Cardiac muscle cell (in vitro differentiated cells and primary cell): ENCODE data around the gene HNRNPF. TPM values are rescaled to one million over a fixed set of nuclear protein-coding genes. Genes with fewer than 3 reads are reported as not detected.

Experiments
- DNase-seq, 2 donors: peaks; one replicate each; pipeline versions ENCODE4 v3.0.0 to v3.0.0-alpha.2; 2010 to 2017; ENCODE audit warnings: low read depth in 1 of 2, low spot score in 1 of 2
- H3K27ac ChIP-seq: fragments of 200-600 bp; sonication (generic); 2 replicates; pipeline ENCODE4 v1.5.1; 2016
- H3K27me3 ChIP-seq: fragments of 200-600 bp; sonication (generic); 2 replicates; pipeline ENCODE4 v1.6.0; 2016; ENCODE audit warnings: control low read depth
- H3K36me3 ChIP-seq: fragments of 200-600 bp; sonication (generic); 2 replicates; pipeline ENCODE4 v1.5.1; 2016; ENCODE audit warnings: control low read depth
- H3K4me1 ChIP-seq: fragments of 200-600 bp; sonication (generic); 2 replicates; pipeline ENCODE4 v1.8.1; 2017; ENCODE audit warnings: low read depth, mild to moderate bottlenecking, mixed run types
- H3K4me3 ChIP-seq: fragments of 200-600 bp; sonication (generic); 2 replicates; pipeline ENCODE4 v1.5.1; 2016; ENCODE audit warnings: mild to moderate bottlenecking
- H3K9me3 ChIP-seq: fragments of 200-600 bp; sonication (generic); 2 replicates; pipeline ENCODE4 v1.5.1; 2017; ENCODE audit warnings: low read depth, mild to moderate bottlenecking, control low read depth
- polyA plus RNA-seq: library from polyadenylated mRNA; unstranded; fragments of >200 nt; fragmentation: Nextera tagmentation; extraction: Ambion mirVana; gene quantifications from 2 replicates; pipeline ENCODE4 v1.2.1, GENCODE V29; 2016
- total RNA-seq: library from RNA; depleted of rRNA; stranded (reverse); fragments of >200 nt; gene quantifications from 2 replicates; pipeline ENCODE4 v1.2.3, GENCODE V29; 2016
- TF ChIP-seq, protein P1 (sequence below): IDR thresholded peaks from 2 replicates; pipeline ENCODE4 v1.5.1; 2012; ENCODE audit warnings: low read depth, mild to moderate bottlenecking, low read length

The HNRNPF gene
- total and polyA plus RNA-seq, 2 experiments from 2014 or later = 111 to 180 TPM

DNA sequence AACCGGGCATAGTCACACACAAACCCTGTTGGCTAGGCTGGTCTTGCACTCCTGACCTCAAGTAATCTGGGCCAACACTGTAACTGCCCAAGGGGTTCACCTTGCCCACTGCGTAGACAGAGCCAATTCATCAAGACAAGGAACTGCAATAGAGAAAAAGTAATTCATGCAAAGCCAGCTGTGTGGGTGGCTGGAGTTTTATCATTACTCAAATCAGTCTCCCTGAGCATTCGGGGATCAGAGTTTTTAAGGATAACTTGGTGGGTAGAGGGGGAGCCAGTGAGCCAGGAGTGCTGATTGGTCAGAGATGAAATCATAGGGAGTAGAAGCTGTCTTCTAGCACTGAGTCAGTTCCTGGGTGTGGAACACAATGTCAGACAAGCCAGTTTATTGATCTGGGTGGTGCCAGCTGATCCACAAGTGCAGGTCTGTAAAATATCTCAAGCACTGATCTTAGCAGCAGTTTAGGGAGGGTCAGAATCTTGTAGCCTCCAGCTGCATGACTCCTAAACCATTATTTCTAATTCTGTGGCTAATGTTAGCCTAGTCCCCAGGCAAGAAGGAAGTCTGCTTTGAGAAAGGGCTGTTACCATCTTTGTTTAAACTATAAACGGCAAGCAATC lies 53.1 kb downstream of the HNRNPF start:
- H3K4me1 ChIP-seq = peaks cover 7% of the 10 kb centered on the region
- H3K9me3 ChIP-seq = no peaks in the 10 kb centered on the region
- DNase-seq = no peak
- H3K36me3 ChIP-seq = no peaks in the 10 kb centered on the region
- no peak overlapping the region for H3K4me3 ChIP-seq
- H3K27ac ChIP-seq = no peak overlapping the region
- TF ChIP-seq, protein P1, sequence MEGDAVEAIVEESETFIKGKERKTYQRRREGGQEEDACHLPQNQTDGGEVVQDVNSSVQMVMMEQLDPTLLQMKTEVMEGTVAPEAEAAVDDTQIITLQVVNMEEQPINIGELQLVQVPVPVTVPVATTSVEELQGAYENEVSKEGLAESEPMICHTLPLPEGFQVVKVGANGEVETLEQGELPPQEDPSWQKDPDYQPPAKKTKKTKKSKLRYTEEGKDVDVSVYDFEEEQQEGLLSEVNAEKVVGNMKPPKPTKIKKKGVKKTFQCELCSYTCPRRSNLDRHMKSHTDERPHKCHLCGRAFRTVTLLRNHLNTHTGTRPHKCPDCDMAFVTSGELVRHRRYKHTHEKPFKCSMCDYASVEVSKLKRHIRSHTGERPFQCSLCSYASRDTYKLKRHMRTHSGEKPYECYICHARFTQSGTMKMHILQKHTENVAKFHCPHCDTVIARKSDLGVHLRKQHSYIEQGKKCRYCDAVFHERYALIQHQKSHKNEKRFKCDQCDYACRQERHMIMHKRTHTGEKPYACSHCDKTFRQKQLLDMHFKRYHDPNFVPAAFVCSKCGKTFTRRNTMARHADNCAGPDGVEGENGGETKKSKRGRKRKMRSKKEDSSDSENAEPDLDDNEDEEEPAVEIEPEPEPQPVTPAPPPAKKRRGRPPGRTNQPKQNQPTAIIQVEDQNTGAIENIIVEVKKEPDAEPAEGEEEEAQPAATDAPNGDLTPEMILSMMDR = no peak
- H3K27me3 ChIP-seq = no peaks in the 10 kb centered on the region

- Histone ChIP-seq H3K4me3 (no peak overlapping the region), H3K9me3 (no peaks in the 10 kb centered on the region), H3K4me1 (peaks cover 7% of the 10 kb centered on the region), H3K27me3 (no peaks in the 10 kb centered on the region), H3K27ac (no peak overlapping the region), H3K36me3 (no peaks in the 10 kb centered on the region)
- DNase-seq = no peak
- TF ChIP-seq, protein P1 = no peak
Measured at GRCh38 chr10:43354879-43355380, 54.1 kb downstream of the HNRNPF start.

DNA sequence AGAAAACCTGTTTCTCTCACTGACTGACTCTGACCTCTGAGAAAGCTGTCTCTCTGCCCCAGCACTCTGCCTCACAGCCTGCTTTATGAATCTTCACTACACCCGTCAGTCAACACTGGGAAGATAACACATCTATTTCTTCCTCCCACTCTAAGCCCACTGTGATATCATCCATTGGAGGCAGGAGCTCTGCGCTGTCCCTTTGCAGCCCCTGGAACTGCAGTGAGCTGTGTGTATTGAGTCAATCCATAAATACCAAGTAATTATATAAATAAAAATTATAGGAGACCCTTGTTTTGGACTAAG lies 54.7 kb downstream of the HNRNPF start:
- no peak overlapping the region for H3K27ac ChIP-seq
- DNase-seq = no peak
- H3K36me3 ChIP-seq = no peaks in the 10 kb centered on the region
- no peaks in the 10 kb centered on the region for H3K9me3 ChIP-seq
- H3K4me1 ChIP-seq = peaks cover 7% of the 10 kb centered on the region
- H3K4me3 ChIP-seq = no peak overlapping the region
- TF ChIP-seq, protein P1 = no peak
- no peaks in the 10 kb centered on the region for H3K27me3 ChIP-seq

DNA sequence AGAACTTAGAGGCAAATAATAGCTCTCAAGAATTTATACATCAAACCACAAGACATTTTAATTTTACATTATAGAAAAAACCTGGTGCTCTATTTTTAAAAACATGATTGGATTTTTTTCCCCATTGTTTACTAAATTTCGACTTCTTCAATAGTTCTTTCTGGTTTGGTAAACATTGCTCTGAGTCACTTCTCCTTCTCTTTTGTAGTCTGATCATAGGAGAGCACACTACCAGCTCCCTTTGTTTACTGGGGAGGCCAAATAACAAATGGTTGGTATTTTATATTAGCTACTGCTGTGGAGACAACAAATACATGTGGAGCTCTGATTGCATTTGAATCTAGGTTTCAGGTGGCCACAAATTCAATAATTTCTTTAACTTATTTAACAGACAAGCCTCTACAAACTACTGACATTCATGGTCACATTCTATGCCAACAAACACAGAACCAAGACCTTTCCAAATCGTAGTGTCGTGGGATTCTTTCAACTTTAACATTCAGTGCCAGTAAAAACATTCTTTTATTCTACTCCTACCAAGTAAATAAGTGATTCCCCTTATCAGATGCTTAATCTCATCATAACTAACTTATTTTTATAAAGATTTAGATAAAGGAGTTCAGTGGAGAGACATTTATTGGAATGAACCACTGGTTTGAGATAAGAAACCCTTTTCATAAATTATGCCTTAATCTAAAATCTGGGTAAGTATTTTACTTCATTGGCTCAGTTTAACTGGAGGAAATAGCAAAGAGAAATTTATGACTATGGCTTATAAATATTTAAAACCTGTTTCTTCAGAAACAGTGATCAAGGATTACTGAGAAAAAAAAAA lies 55.3 kb downstream of the HNRNPF start:
- H3K4me1 ChIP-seq = peaks cover 7% of the 10 kb centered on the region
- H3K4me3 ChIP-seq = no peak overlapping the region
- TF ChIP-seq, protein P1 = no peak
- H3K27me3 ChIP-seq = no peaks in the 10 kb centered on the region
- H3K27ac ChIP-seq = no peak overlapping the region
- no peak for DNase-seq
- H3K36me3 ChIP-seq = no peaks in the 10 kb centered on the region
- no peaks in the 10 kb centered on the region for H3K9me3 ChIP-seq

GRCh38 chr10:43352951-43353350 lies 56.0 kb downstream of the HNRNPF start:
- Histone ChIP-seq H3K27me3 (no peaks in the 10 kb centered on the region), H3K9me3 (no peaks in the 10 kb centered on the region), H3K27ac (no peak overlapping the region), H3K4me3 (no peak overlapping the region), H3K4me1 (peaks cover 7% of the 10 kb centered on the region), H3K36me3 (no peaks in the 10 kb centered on the region)
- no peak for DNase-seq
- TF ChIP-seq, protein P1 = no peak
